Endothelial cell of umbilical vein (primary cell): Measurements from ENCODE around the gene COL23A1. TPM values are rescaled to one million over a fixed set of nuclear protein-coding genes. Genes with fewer than 3 reads are reported as not detected.

Source experiments
- BruUV-seq: library from RNA; stranded (reverse); fragments of 400-500 nt; replicated peaks from 2 replicates; lab custom pipeline; 2021; lab: Mats Ljungman, UMichigan
- CTCF ChIA-PET: fragments of 300-600, 350-600 bp; sonication (Branson Sonifier 250); formaldehyde crosslinking; loops from one replicate; lab custom pipeline; 2021; ENCODE audit warnings: antibody characterized with exemption, inconsistent platforms; lab: Charles Lee
- POLR2A ChIA-PET: fragments of 300-600, 350-600 bp; sonication (Branson Sonifier 250); formaldehyde crosslinking; loops from one replicate; lab custom pipeline; 2021; ENCODE audit warnings: antibody characterized with exemption, inconsistent platforms; lab: Charles Lee
- DNase-seq: peaks from one replicate; pipeline ENCODE4 v3.0.0-alpha.2; 2011; ENCODE audit warnings: low read depth, low spot score
- FAIRE-seq: peaks from 2 replicates; lab custom pipeline; 2011; peaks lifted over from hg19 to GRCh38; lab: Jason Lieb, UNC
- H2AFZ ChIP-seq: 2 replicates; pipeline ENCODE4 v1.6.0; 2012; ENCODE audit warnings: low read depth, low read length, control low read depth, inconsistent platforms
- H3K27ac ChIP-seq: 2 replicates; pipeline ENCODE4 v1.5.1; 2011; ENCODE audit warnings: low read depth, mild to moderate bottlenecking, control low read depth, low read length, moderate library complexity; ENCODE audit not compliant: insufficient read depth
- H3K27me3 ChIP-seq, 2 experiments: 2 replicates each; pipeline versions ENCODE4 v1.6.0 to v1.6.1; 2011; ENCODE audit warnings: low read length in 2 of 2, mixed read lengths in 1 of 2; ENCODE audit not compliant: control insufficient read depth in 2 of 2, insufficient read depth in 2 of 2
- H3K36me3 ChIP-seq, 2 experiments: 2 replicates in 1 of 2; 3 replicates in 1 of 2; pipeline ENCODE4 v1.5.1; 2011; ENCODE audit warnings: low read length in 2 of 2, mild to moderate bottlenecking in 1 of 2, moderate library complexity in 1 of 2; ENCODE audit not compliant: control insufficient read depth in 2 of 2, insufficient read depth in 2 of 2; ENCODE audit errors: extremely low read depth in 1 of 2
- H3K4me1 ChIP-seq: 3 replicates; pipeline ENCODE4 v1.5.1; 2011; ENCODE audit warnings: mild to moderate bottlenecking, low read length; ENCODE audit not compliant: control insufficient read depth, insufficient read depth; ENCODE audit errors: extremely low read depth
- H3K4me2 ChIP-seq: 2 replicates; pipeline ENCODE4 v1.6.1; 2011; ENCODE audit warnings: low read length, control low read depth, mixed read lengths; ENCODE audit not compliant: insufficient read depth
- H3K4me3 ChIP-seq, 3 experiments: fragments of 200-600 bp in 1 of 3; sonication (generic), shearing (Covaris generic) in 1 of 3; replicated peaks in 1 of 3; 2 replicates each; pipeline ENCODE4 v1.5.1; 2011 to 2016; ENCODE audit warnings: control low read depth in 3 of 3, low read length in 3 of 3, mild to moderate bottlenecking in 2 of 3, inconsistent platforms in 1 of 3, low read depth in 1 of 3, moderate library complexity in 1 of 3; ENCODE audit not compliant: insufficient read depth in 1 of 3
- H3K79me2 ChIP-seq: 2 replicates; pipeline ENCODE4 v1.6.0; 2012; ENCODE audit warnings: low read length, inconsistent platforms; ENCODE audit not compliant: control insufficient read depth, insufficient read depth
- H3K9ac ChIP-seq: replicated peaks from 2 replicates; pipeline ENCODE3; 2011; ENCODE audit warnings: low read length, control low read depth; ENCODE audit not compliant: insufficient read depth; ENCODE audit errors: extremely low read depth
- H3K9me1 ChIP-seq: replicated peaks from 3 replicates; pipeline ENCODE4 v1.6.0; 2011; ENCODE audit warnings: mild to moderate bottlenecking, low read length; ENCODE audit not compliant: control insufficient read depth, insufficient read depth; ENCODE audit errors: extremely low read depth
- H3K9me3 ChIP-seq: replicated peaks from 2 replicates; pipeline ENCODE4 v1.5.1; 2012; ENCODE audit warnings: low read length, inconsistent platforms; ENCODE audit not compliant: control insufficient read depth, insufficient read depth
- H4K20me1 ChIP-seq: replicated peaks from 2 replicates; pipeline ENCODE3; 2011; ENCODE audit warnings: mild to moderate bottlenecking, low read length; ENCODE audit not compliant: control insufficient read depth, insufficient read depth; ENCODE audit errors: extremely low read depth
- CTCF ChIP-seq, 2 donors: IDR thresholded peaks; 1 replicate in 1 of 2; 2 replicates in 1 of 2; pipeline ENCODE4 v1.5.1; 2011; ENCODE audit warnings: low read length in 2 of 2, mild to moderate bottlenecking in 2 of 2, moderate library complexity in 2 of 2, control low read depth in 1 of 2, inconsistent platforms in 1 of 2, low read depth in 1 of 2; ENCODE audit not compliant: insufficient read depth in 1 of 2; ENCODE audit errors: extremely low read depth in 1 of 2
- EZH2 ChIP-seq: IDR thresholded peaks from 2 replicates; pipeline ENCODE4 v1.6.1; 2012; ENCODE audit warnings: borderline replicate concordance, low read depth, mild to moderate bottlenecking, moderate library complexity, low read length, inconsistent platforms; ENCODE audit not compliant: severe bottlenecking
- FOS ChIP-seq: IDR thresholded peaks from 2 replicates; pipeline ENCODE4 v1.6.1; 2011; ENCODE audit warnings: mild to moderate bottlenecking, low read length, moderate library complexity, borderline replicate concordance; ENCODE audit not compliant: insufficient read depth
- GATA2 ChIP-seq: IDR thresholded peaks from 2 replicates; pipeline ENCODE4 v1.7.0; 2011; ENCODE audit warnings: low read depth, mild to moderate bottlenecking, moderate library complexity, mixed read lengths, low read length; ENCODE audit not compliant: insufficient read length, insufficient read depth
- JUN ChIP-seq: IDR thresholded peaks from 2 replicates; pipeline ENCODE4 v1.6.1; 2011; ENCODE audit warnings: borderline replicate concordance, low read depth; ENCODE audit not compliant: insufficient read length, insufficient read depth
- MAX ChIP-seq: IDR thresholded peaks from 2 replicates; pipeline ENCODE4 v1.6.1; 2011; ENCODE audit not compliant: insufficient read depth, insufficient read length
- MYC ChIP-seq: IDR thresholded peaks from one replicate; pipeline ENCODE4 v1.6.1; 2011; ENCODE audit warnings: mild to moderate bottlenecking, low read depth, low read length
- POLR2A ChIP-seq: IDR thresholded peaks from 2 replicates; pipeline ENCODE4 v1.6.1; 2012; ENCODE audit warnings: low read depth, mild to moderate bottlenecking, control low read depth, low read length
- POLR2AphosphoS5 ChIP-seq: IDR thresholded peaks from 2 replicates; pipeline ENCODE4 v1.6.1; 2012; ENCODE audit warnings: low read depth, mild to moderate bottlenecking, control low read depth, low read length, moderate library complexity; ENCODE audit not compliant: insufficient read depth
- dilution Hi-C: fragments of 300-500 bp; cut with MboI; formaldehyde crosslinking; loops from one replicate; pipeline ENCODE4 v1.15.0; 2019; ENCODE audit warnings: low sequenced_read_pairs; ENCODE audit not compliant: extremely low pct_ligation_motif_present
- intact Hi-C: fragments of 100-400 bp; cut with micrococcal nuclease; formaldehyde crosslinking; loops from one replicate; pipeline ENCODE4 v1.10.0; 2022
- polyA plus RNA-seq, 4 experiments: library from polyadenylated mRNA; depleted of rRNA in 3 of 4; stranded (reverse) in 3 of 4; unstranded in 1 of 4; fragments of >200 nt; gene quantifications; 2 replicates each; pipeline versions ENCODE4 v1.2.1 to v1.2.3, GENCODE V29; 2011 to 2012; ENCODE audit warnings: missing spikeins in 1 of 4
- total RNA-seq: library from RNA; stranded (reverse); gene quantifications from 2 replicates; pipeline ENCODE4 v1.2.3, GENCODE V29; 2021

COL23A1 gene
- total and polyA plus RNA-seq, 2 donors (not counting 3 experiments of a cell fraction or from before 2014, with no cell fraction given): not detected

GRCh38 chr5:178389026-178389729 is 201.0 kb downstream of the COL23A1 start:
- H3K4me3 ChIP-seq: no peak overlapping the region
- dilution Hi-C loops: no loop called here
- TF ChIP-seq POLR2A (no peak), CTCF (IDR thresholded peaks at IDR 0.05; ENCODE audit: extremely low read depth in 1 of 2, insufficient read depth in 1 of 2, low read depth in 1 of 2, low read length in 2 of 2) (no peak), MAX (no peak), EZH2 (no peak), JUN (no peak), MYC (no peak), FOS (no peak), GATA2 (no peak), POLR2AphosphoS5 (no peak)
- H3K79me2 ChIP-seq: no peaks in the 10 kb centered on the region
- no peaks in the 10 kb centered on the region for H3K9me1 ChIP-seq
- no TSS peak for BruUV-seq
- intact Hi-C loops: no loop called here
- H3K27ac ChIP-seq: no peak overlapping the region
- H4K20me1 ChIP-seq: no peaks in the 10 kb centered on the region
- FAIRE-seq: no peak
- H3K27me3 ChIP-seq: no peaks in the 10 kb centered on the region
- CTCF ChIA-PET: no interaction called here
- no peak overlapping the region for H2AFZ ChIP-seq
- no peak for DNase-seq
- H3K4me1 ChIP-seq: no peaks in the 10 kb centered on the region
- H3K36me3 ChIP-seq: no peaks in the 10 kb centered on the region
- H3K9ac ChIP-seq: no peak overlapping the region
- no peaks in the 10 kb centered on the region for H3K9me3 ChIP-seq
- POLR2A ChIA-PET: no interaction called here
- no peak overlapping the region for H3K4me2 ChIP-seq
